Kidney epithelial cell (primary cell): ENCODE results near the gene SORCS1. TPM values are rescaled to one million over a fixed set of nuclear protein-coding genes. Genes with fewer than 3 reads are reported as not detected.

ENCODE experiments used
- DNase-seq: peaks from one replicate; pipeline ENCODE4 v3.0.0-alpha.2; 2010; ENCODE audit warnings: low read depth
- H3K27me3 ChIP-seq: 2 replicates; pipeline ENCODE4 v1.6.0; 2011; ENCODE audit warnings: low read length; ENCODE audit not compliant: control insufficient read depth, insufficient read depth
- H3K36me3 ChIP-seq: 2 replicates; pipeline ENCODE4 v1.5.1; 2011; ENCODE audit warnings: low read length; ENCODE audit not compliant: control insufficient read depth, insufficient read depth
- H3K4me3 ChIP-seq: 2 replicates; pipeline ENCODE4 v1.5.1; 2011; ENCODE audit warnings: low read depth, mild to moderate bottlenecking, control low read depth, low read length
- CTCF ChIP-seq: IDR thresholded peaks from 2 replicates; pipeline ENCODE4 v1.5.1; 2011; ENCODE audit warnings: mild to moderate bottlenecking, moderate library complexity, low read length, control low read depth, inconsistent platforms; ENCODE audit not compliant: insufficient read depth, poor library complexity, severe bottlenecking
- total RNA-seq: library from RNA; depleted of rRNA; stranded (reverse); fragments of >200 nt; gene quantifications from 2 replicates; pipeline ENCODE4 v1.2.3, GENCODE V29; 2015

The SORCS1 gene
- total RNA-seq, 1 donor from 2014 or later, result 2.3 TPM

GRCh38 chr10:106771154-106771553, 393.4 kb downstream of the SORCS1 start:
- no peak for TF ChIP-seq CTCF
- no peaks in the 10 kb centered on the region for H3K36me3 ChIP-seq
- no peak overlapping the region for H3K4me3 ChIP-seq
- H3K27me3 ChIP-seq, result no peaks in the 10 kb centered on the region
- DNase-seq, result no peak

- Histone ChIP-seq H3K27me3 (no peaks in the 10 kb centered on the region), H3K36me3 (no peaks in the 10 kb centered on the region), H3K4me3 (no peak overlapping the region)
- no peak for DNase-seq
- TF ChIP-seq CTCF, result no peak
Measured at GRCh38 chr10:106768204-106768603, 396.3 kb downstream of the SORCS1 start.

- H3K36me3 ChIP-seq, result no peaks in the 10 kb centered on the region
- no peak for TF ChIP-seq CTCF
- H3K27me3 ChIP-seq, result no peaks in the 10 kb centered on the region
- H3K4me3 ChIP-seq, result no peak overlapping the region
- DNase-seq, result no peak
Measured at GRCh38 chr10:106765928-106766327, 398.6 kb downstream of the SORCS1 start.

- Histone ChIP-seq H3K4me3 (no peak overlapping the region), H3K36me3 (no peaks in the 10 kb centered on the region), H3K27me3 (no peaks in the 10 kb centered on the region)
- no peak for TF ChIP-seq CTCF
- DNase-seq, result no peak
Measured at GRCh38 chr10:106765241-106765754, 399.2 kb downstream of the SORCS1 start.

GRCh38 chr10:106764360-106764759, 400.1 kb downstream of the SORCS1 start:
- TF ChIP-seq CTCF, result no peak
- Histone ChIP-seq H3K36me3 (no peaks in the 10 kb centered on the region), H3K27me3 (no peaks in the 10 kb centered on the region), H3K4me3 (no peak overlapping the region)
- DNase-seq, result no peak

- Histone ChIP-seq H3K4me3 (no peak overlapping the region), H3K36me3 (no peaks in the 10 kb centered on the region), H3K27me3 (no peaks in the 10 kb centered on the region)
- no peak for TF ChIP-seq CTCF
- no peak for DNase-seq
Measured at GRCh38 chr10:106761906-106762305, 402.6 kb downstream of the SORCS1 start.
